ENCODE measurements around the gene PGP.
A peak's percentile ranks its signal among the peaks of the same experiment; 100 is the strongest.

Gene PGP

GRCh38 chr16:2197765-2198164 lies 16.9 kb downstream of the PGP start:
- no peak for DNase-seq

- DNase-seq: no peak
These were observed 17.6 kb downstream of the PGP start for GRCh38 chr16:2196981-2197511.

GRCh38 chr16:2196162-2196980 lies 18.3 kb downstream of the PGP start, which contains the start of gene CASKIN1:
TSS of gene CASKIN1 (minus strand) at chr16:2196605. CDS start at chr16:2196432, 173 bp downstream.
- DNase-seq: no peak

- DNase-seq: no peak
These were observed 19.1 kb downstream of the PGP start for GRCh38 chr16:2195322-2196161.

- DNase-seq: peak in 1 of 4 experiments; percentile 23
These were observed 19.8 kb downstream of the PGP start for GRCh38 chr16:2194852-2195321.

GRCh38 chr16:2194166-2194834 lies 20.3 kb downstream of the PGP start:
- no peak for DNase-seq

GRCh38 chr16:2191446-2191706 lies 23.3 kb downstream of the PGP start:
- no peak for DNase-seq

- DNase-seq: no peak
These were observed 23.8 kb downstream of the PGP start for GRCh38 chr16:2190659-2191445.

GRCh38 chr16:2190002-2190658 lies 24.5 kb downstream of the PGP start:
- no peak for DNase-seq

GRCh38 chr16:2189252-2189893 lies 25.3 kb downstream of the PGP start:
- DNase-seq: no peak

- DNase-seq: no peak
These were observed 26.2 kb downstream of the PGP start for GRCh38 chr16:2188395-2188794.

- no peak for DNase-seq
These were observed 27.4 kb downstream of the PGP start for GRCh38 chr16:2187212-2187611.

GRCh38 chr16:2186505-2186904 lies 28.1 kb downstream of the PGP start:
- no peak for DNase-seq

GRCh38 chr16:2186064-2186463 lies 28.6 kb downstream of the PGP start:
- no peak for DNase-seq

GRCh38 chr16:2184962-2185361 lies 29.7 kb downstream of the PGP start:
- DNase-seq: no peak

GRCh38 chr16:2184346-2184745 lies 30.3 kb downstream of the PGP start:
- DNase-seq: no peak

GRCh38 chr16:2183671-2184070 lies 31.0 kb downstream of the PGP start:
- no peak for DNase-seq

- DNase-seq: no peak
These were observed 32.7 kb downstream of the PGP start for GRCh38 chr16:2181952-2182351.

- no peak for DNase-seq
These were observed 33.4 kb downstream of the PGP start for GRCh38 chr16:2180962-2181923.

GRCh38 chr16:2180461-2180860 lies 34.2 kb downstream of the PGP start:
- DNase-seq: no peak
